AG04449 (cell line): ENCODE measurements around the gene ALG12.

ENCODE experiments used
- CTCF ChIA-PET: fragments of 350-600 bp; formaldehyde crosslinking; extraction: SDS; loops from one replicate; lab custom pipeline; 2021; ENCODE audit warnings: antibody characterized with exemption; lab: Yijun Ruan, JAX
- POLR2A ChIA-PET: fragments of 400-600, 350-600 bp; formaldehyde crosslinking; extraction: SDS; loops from one replicate; lab custom pipeline; 2020; ENCODE audit warnings: antibody characterized with exemption, inconsistent platforms; lab: Yijun Ruan, JAX
- DNase-seq: peaks from one replicate; pipeline ENCODE4 v3.0.0-alpha.2; 2010; ENCODE audit warnings: low read depth, low spot score
- H3K4me3 ChIP-seq: 2 replicates; pipeline ENCODE4 v1.5.1; 2011; ENCODE audit warnings: low read depth, mild to moderate bottlenecking, control low read depth, low read length
- TF ChIP-seq, protein P1 (sequence below): IDR thresholded peaks from one replicate; pipeline ENCODE4 v1.5.1; 2011; ENCODE audit warnings: mild to moderate bottlenecking, moderate library complexity, low read length, control low read depth, inconsistent platforms; ENCODE audit not compliant: insufficient read depth; ENCODE audit errors: missing control alignments

The ALG12 gene

DNA sequence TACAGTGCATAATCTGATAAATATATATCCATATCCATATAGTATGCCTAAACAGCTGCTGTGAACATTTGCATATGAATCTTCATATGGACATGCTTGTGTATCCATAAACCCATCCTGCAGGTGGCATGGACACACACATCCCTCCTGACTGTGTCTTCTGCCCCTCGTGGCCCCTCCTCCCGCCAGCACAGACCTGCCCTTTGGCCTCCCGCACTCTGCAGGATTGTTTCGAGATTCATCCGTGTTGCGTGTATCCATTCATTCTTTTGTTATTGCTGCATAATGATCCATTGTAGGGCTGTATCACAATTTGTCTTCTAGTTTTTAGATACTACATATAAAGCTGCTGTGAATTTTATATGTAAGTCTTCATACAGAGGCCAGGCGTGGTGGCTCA lies 40.6 kb downstream of the ALG12 start:
- CTCF ChIA-PET: interaction anchor here (1.3 kb wide), 1 partner anchor 9 kb away, joined by 4 read pairs; no protein-coding TSS in a partner anchor
- POLR2A ChIA-PET: no interaction called here

DNA sequence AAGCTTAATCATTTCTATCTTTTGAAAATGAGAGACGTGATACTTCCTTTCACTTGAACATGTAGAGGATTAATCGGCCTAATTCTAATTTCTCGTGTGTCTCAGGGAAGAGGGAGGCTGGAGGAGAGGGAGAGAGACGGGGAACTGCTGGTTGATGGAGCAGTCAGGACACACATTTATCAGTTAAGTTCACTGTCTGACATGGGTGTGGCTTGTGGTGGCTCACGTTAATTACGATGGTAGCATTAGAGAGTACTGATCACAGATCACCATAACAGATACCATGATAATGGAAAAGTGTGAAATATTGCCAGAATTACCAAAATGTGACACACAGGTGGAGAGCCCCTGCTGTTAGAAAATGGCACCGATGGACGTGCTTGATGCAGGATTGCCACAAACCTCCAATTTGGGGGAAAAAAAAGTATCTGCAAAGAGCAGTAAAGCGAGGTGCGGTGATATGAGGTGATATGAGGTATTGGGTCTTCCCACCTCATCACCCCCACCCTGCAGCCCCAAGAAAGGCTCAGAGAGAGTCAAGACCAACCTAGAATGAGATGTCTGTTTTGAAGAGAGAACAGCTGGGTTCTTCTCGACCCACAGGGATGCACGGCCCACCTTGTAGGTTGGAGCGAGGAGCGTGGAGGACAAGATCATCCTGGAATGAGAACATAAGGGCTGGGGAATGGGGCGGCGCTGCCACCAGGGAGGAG lies 44.9 kb downstream of the ALG12 start:
- TF ChIP-seq, protein P1, sequence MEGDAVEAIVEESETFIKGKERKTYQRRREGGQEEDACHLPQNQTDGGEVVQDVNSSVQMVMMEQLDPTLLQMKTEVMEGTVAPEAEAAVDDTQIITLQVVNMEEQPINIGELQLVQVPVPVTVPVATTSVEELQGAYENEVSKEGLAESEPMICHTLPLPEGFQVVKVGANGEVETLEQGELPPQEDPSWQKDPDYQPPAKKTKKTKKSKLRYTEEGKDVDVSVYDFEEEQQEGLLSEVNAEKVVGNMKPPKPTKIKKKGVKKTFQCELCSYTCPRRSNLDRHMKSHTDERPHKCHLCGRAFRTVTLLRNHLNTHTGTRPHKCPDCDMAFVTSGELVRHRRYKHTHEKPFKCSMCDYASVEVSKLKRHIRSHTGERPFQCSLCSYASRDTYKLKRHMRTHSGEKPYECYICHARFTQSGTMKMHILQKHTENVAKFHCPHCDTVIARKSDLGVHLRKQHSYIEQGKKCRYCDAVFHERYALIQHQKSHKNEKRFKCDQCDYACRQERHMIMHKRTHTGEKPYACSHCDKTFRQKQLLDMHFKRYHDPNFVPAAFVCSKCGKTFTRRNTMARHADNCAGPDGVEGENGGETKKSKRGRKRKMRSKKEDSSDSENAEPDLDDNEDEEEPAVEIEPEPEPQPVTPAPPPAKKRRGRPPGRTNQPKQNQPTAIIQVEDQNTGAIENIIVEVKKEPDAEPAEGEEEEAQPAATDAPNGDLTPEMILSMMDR: no peak
- DNase-seq: no peak
- ChIA-PET CTCF (no interaction called here), POLR2A (interaction anchor here (1.0 kb wide), 1 partner anchor 21 kb away, joined by 3 read pairs; no protein-coding TSS in a partner anchor)
- H3K4me3 ChIP-seq: no peak overlapping the region

More for the DNA sequence above, 40.6 kb downstream of the ALG12 start:
- TF ChIP-seq, protein P1: no peak
- DNase-seq: no peak
- no peak overlapping the region for H3K4me3 ChIP-seq

DNA sequence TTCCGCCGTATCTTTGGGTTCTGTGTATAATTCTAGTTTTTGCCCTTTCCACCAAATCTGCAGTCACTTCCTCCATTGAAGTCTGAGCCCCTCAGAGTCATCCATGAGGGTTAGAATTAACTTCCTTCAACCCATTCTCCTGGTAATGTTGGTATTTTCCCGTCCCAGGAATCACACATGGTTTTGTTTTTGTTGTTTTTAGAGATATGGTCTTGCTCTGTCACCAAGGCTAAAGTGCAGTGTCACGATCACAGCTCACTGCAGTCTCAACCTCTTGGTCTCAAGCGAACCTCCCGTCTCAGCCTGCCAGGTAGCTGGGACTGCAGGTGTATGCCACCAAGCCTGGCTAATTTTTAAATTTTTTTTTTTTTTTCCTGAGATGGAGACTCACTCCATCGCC lies 45.9 kb downstream of the ALG12 start:
- no peak overlapping the region for H3K4me3 ChIP-seq
- no peak for DNase-seq
- POLR2A ChIA-PET: interaction anchor here (1.0 kb wide), 1 partner anchor 22 kb away, joined by 3 read pairs; no protein-coding TSS in a partner anchor
- CTCF ChIA-PET: no interaction called here
- TF ChIP-seq, protein P1: no peak

DNA sequence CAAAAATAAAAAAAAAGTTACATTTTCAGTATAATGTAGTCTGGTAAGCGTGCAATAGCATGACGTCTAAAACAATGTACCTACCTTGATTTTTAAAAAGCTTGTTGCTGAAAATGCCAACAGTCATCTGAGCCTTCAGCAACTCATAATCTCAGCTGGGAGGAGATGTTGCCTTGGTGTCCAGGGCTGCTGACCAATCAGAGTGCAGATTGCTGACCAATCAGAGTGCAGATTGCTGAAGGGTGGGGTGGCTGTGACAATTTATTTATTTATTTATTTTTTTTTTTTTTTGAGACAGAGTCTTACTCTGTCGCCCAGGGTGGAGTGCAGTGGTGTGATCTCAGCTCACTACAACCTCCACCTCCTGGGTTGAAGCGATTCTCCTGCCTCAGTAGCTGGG lies 46.8 kb downstream of the ALG12 start:
- ChIA-PET POLR2A (no interaction called here), CTCF (interaction anchor here (1.2 to 1.4 kb wide), 2 partner anchors 10 to 159 kb away, joined by 3 to 5 read pairs; no protein-coding TSS in a partner anchor)
- H3K4me3 ChIP-seq: no peak overlapping the region
- DNase-seq: no peak
- TF ChIP-seq, protein P1: no peak

DNA sequence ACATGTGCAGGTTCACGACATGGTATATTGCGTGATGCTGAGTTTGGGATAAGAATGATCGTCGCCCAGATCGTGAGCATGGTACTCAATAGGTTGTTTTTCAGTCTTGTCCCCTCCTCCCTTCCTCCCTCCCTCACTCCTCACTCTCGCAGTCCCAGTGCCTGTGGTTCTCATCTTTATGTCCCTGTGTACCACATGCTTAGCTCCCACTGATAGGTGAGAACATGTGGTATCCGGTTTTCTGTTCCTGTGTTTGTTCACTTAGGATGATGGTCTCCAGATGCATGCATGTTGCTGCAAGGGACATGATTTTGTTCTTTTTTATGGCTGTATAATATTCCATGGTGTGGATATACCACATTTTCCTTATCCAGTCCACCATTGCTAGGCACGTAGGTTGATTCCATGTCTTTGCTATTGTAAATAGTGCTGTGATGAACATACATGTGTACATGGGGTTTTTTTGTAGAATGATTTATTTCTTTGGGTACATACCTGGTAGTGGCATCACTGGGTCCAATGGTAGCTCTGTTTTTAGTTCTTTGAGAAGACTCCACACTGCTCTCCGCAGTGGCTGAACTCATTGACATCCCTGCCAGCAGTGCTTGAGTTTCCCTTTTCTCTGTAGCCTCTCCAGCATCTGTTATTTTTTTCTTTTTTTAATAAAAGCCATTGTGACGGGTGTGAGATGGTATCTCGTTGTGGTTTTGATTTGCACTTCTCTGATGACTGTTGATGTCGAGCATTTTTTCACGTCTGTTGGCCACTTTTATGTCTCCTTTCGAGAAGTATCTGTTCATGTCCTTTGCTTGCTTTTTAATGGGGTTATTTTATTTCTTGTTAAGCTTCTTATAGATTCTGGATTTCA lies 48.2 kb downstream of the ALG12 start:
- no peak for DNase-seq

More for the DNA sequence above, 48.2 kb downstream of the ALG12 start:
- ChIA-PET CTCF (interaction anchor here (1.4 kb wide), 1 partner anchor 11 kb away, joined by 5 read pairs; no protein-coding TSS in a partner anchor), POLR2A (no interaction called here)
- TF ChIP-seq, protein P1: no peak
- no peak overlapping the region for H3K4me3 ChIP-seq
